H9 (cell line): ENCODE data around the gene PGLYRP2. TPM values are rescaled to one million over a fixed set of nuclear protein-coding genes. Genes with fewer than 3 reads are reported as not detected.
A peak's percentile ranks its signal among the peaks of the same experiment; 100 is the strongest.

Experiments
- DNase-seq: peaks from one replicate; pipeline ENCODE4 v3.0.0-alpha.2; 2017
- H2AFZ ChIP-seq: one replicate; pipeline ENCODE4 v1.6.1; 2013; ENCODE audit warnings: mild to moderate bottlenecking, low read length, control low read depth, moderate library complexity
- H2AK5ac ChIP-seq: 2 replicates; pipeline ENCODE4 v1.6.1; 2013; ENCODE audit warnings: low read length, control low read depth, mixed read lengths; ENCODE audit not compliant: insufficient read length
- H2BK120ac ChIP-seq: one replicate; pipeline ENCODE4 v1.6.1; 2013; ENCODE audit warnings: low read depth, mild to moderate bottlenecking, low read length, control low read depth, inconsistent platforms; ENCODE audit not compliant: poor library complexity, severe bottlenecking
- H2BK12ac ChIP-seq: 2 replicates; pipeline ENCODE4 v1.6.1; 2013; ENCODE audit warnings: low read length, control low read depth, mixed read lengths, low read depth; ENCODE audit not compliant: insufficient read length
- H2BK15ac ChIP-seq: 2 replicates; pipeline ENCODE4 v1.6.1; 2013; ENCODE audit warnings: low read depth, low read length, control low read depth
- H2BK20ac ChIP-seq: one replicate; pipeline ENCODE4 v1.6.1; 2013; ENCODE audit warnings: low read depth, mild to moderate bottlenecking, low read length, control low read depth, inconsistent platforms; ENCODE audit not compliant: poor library complexity, severe bottlenecking
- H2BK5ac ChIP-seq: 2 replicates; pipeline ENCODE4 v1.6.1; 2013; ENCODE audit warnings: low read length, control low read depth, mixed read lengths; ENCODE audit not compliant: insufficient read length
- H3K14ac ChIP-seq: 2 replicates; pipeline ENCODE4 v1.6.1; 2013; ENCODE audit warnings: low read length, control low read depth; ENCODE audit not compliant: insufficient read depth
- H3K18ac ChIP-seq: 2 replicates; pipeline ENCODE4 v1.6.1; 2013; ENCODE audit warnings: low read depth, mild to moderate bottlenecking, mixed read lengths, low read length, control low read depth; ENCODE audit not compliant: insufficient read length
- H3K23ac ChIP-seq: 2 replicates; pipeline ENCODE4 v1.6.1; 2013; ENCODE audit warnings: low read length, control low read depth, mixed read lengths, low read depth; ENCODE audit not compliant: insufficient read length
- H3K23me2 ChIP-seq: 2 replicates; pipeline ENCODE4 v1.6.1; 2013; ENCODE audit warnings: low read depth, mild to moderate bottlenecking, mixed read lengths, low read length, control low read depth; ENCODE audit not compliant: insufficient read length, poor library complexity, severe bottlenecking
- H3K27ac ChIP-seq: 2 replicates; pipeline ENCODE4 v1.5.1; 2013; ENCODE audit warnings: low read length, control low read depth, mixed read lengths, low read depth; ENCODE audit not compliant: insufficient read length
- H3K27me3 ChIP-seq: 2 replicates; pipeline ENCODE4 v1.6.1; 2013; ENCODE audit warnings: low read length, control low read depth, inconsistent platforms; ENCODE audit not compliant: insufficient read depth
- H3K4ac ChIP-seq: 2 replicates; pipeline ENCODE4 v1.6.1; 2013; ENCODE audit warnings: low read depth, mild to moderate bottlenecking, control low read depth, inconsistent platforms, low read length, moderate library complexity
- H3K4me1 ChIP-seq: 2 replicates; pipeline ENCODE4 v1.6.1; 2013; ENCODE audit warnings: low read length, control low read depth, inconsistent platforms; ENCODE audit not compliant: insufficient read depth
- H3K4me2 ChIP-seq: 2 replicates; pipeline ENCODE4 v1.6.1; 2013; ENCODE audit warnings: low read length, control low read depth, mixed read lengths; ENCODE audit not compliant: insufficient read length, insufficient read depth
- H3K56ac ChIP-seq: 2 replicates; pipeline ENCODE4 v1.6.1; 2013; ENCODE audit warnings: low read depth, mild to moderate bottlenecking, mixed read lengths, low read length, control low read depth; ENCODE audit not compliant: insufficient read length
- H3K79me1 ChIP-seq: 2 replicates; pipeline ENCODE4 v1.6.1; 2013; ENCODE audit warnings: low read depth, mild to moderate bottlenecking, moderate library complexity, low read length, control low read depth, inconsistent platforms; ENCODE audit not compliant: insufficient read depth, poor library complexity, severe bottlenecking
- H3K79me2 ChIP-seq: 2 replicates; pipeline ENCODE4 v1.6.1; 2013; ENCODE audit warnings: low read length, control low read depth, inconsistent platforms; ENCODE audit not compliant: insufficient read depth
- H3K9ac ChIP-seq: 2 replicates; pipeline ENCODE4 v1.6.1; 2013; ENCODE audit warnings: low read length, control low read depth, mixed read lengths; ENCODE audit not compliant: insufficient read length; ENCODE audit errors: extremely low read depth
- H3K9me3 ChIP-seq: one replicate; pipeline ENCODE4 v1.6.1; 2013; ENCODE audit warnings: low read depth, low read length, inconsistent platforms; ENCODE audit not compliant: control insufficient read depth
- H3T11ph ChIP-seq: one replicate; pipeline ENCODE4 v1.6.1; 2013; ENCODE audit warnings: mild to moderate bottlenecking, low read length, control low read depth, inconsistent platforms
- H4K20me1 ChIP-seq: one replicate; pipeline ENCODE4 v1.6.1; 2013; ENCODE audit not compliant: control insufficient read depth, insufficient read length, insufficient read depth
- H4K5ac ChIP-seq: 2 replicates; pipeline ENCODE4 v1.6.1; 2013; ENCODE audit warnings: low read depth, mild to moderate bottlenecking, mixed read lengths, low read length, control low read depth; ENCODE audit not compliant: insufficient read length
- H4K8ac ChIP-seq: replicated peaks from 2 replicates; pipeline ENCODE4 v1.6.1; 2013; ENCODE audit warnings: low read length, control low read depth, mixed read lengths, low read depth; ENCODE audit not compliant: insufficient read length
- H4K91ac ChIP-seq: 2 replicates; pipeline ENCODE4 v1.6.1; 2013; ENCODE audit warnings: low read depth, mild to moderate bottlenecking, moderate library complexity, mixed read lengths, low read length, control low read depth; ENCODE audit not compliant: insufficient read length
- H3K27ac Mint-ChIP-seq, 3 experiments: 2 replicates in 2 of 3; 3 replicates in 1 of 3; pipeline ENCODE4 v1.8.0; 2020 to 2021; ENCODE audit warnings: mixed read lengths in 3 of 3, mild to moderate bottlenecking in 1 of 3, moderate library complexity in 1 of 3
- H3K27me3 Mint-ChIP-seq: 2 replicates; pipeline ENCODE4 v1.8.0; 2021; ENCODE audit warnings: low read depth, mild to moderate bottlenecking, moderate library complexity, mixed read lengths
- H3K36me3 Mint-ChIP-seq, 3 experiments: 2 replicates in 2 of 3; 3 replicates in 1 of 3; pipeline ENCODE4 v1.8.0; 2020 to 2021; ENCODE audit warnings: low read depth in 3 of 3, mixed read lengths in 3 of 3; ENCODE audit not compliant: insufficient read depth in 1 of 3
- H3K4me1 Mint-ChIP-seq, 2 experiments: 2 replicates each; pipeline ENCODE4 v1.8.0; 2020; ENCODE audit warnings: mixed read lengths in 2 of 2
- H3K4me3 Mint-ChIP-seq, 2 experiments: 2 replicates in 1 of 2; 3 replicates in 1 of 2; pipeline ENCODE4 v1.8.0; 2020 to 2021; ENCODE audit warnings: mild to moderate bottlenecking in 2 of 2, mixed read lengths in 2 of 2, moderate library complexity in 1 of 2
- H3K9me3 Mint-ChIP-seq, 2 experiments: 2 replicates in 1 of 2; 3 replicates in 1 of 2; pipeline ENCODE4 v1.8.0; 2020; ENCODE audit warnings: mild to moderate bottlenecking in 2 of 2, mixed read lengths in 2 of 2, moderate library complexity in 1 of 2
- CTCF ChIP-seq: fragments of 200-600 bp; sonication (generic); conservative IDR thresholded peaks from 3 replicates; pipeline ENCODE4 v1.8.0; 2021; ENCODE audit warnings: antibody characterized with exemption, mild to moderate bottlenecking
- WGBS: extraction: QIAGEN DNeasy Blood & Tissue Kit; methylation state at CpG from one replicate; pipeline ENCODE4 v1.1.7; 2013; ENCODE audit warnings: missing lambda C conversion rate, low lambda C conversion rate, mixed read lengths; ENCODE audit not compliant: insufficient read length; ENCODE audit errors: extremely low coverage; 5-methylcytosine and 5-hydroxymethylcytosine counted together
- total RNA-seq: library from RNA; stranded (reverse); gene quantifications from 2 replicates; pipeline ENCODE4 v1.2.1, GENCODE V29; 2021

Gene PGLYRP2
- total RNA-seq, 1 experiment from 2014 or later: not detected

- Histone ChIP-seq H3K14ac (no peak overlapping the region), H3K9me3 (no peaks in the 10 kb centered on the region), H4K5ac (no peak overlapping the region), H3K4ac (no peak overlapping the region), H3K18ac (no peak overlapping the region), H2BK5ac (no peak overlapping the region), H4K8ac (no peak overlapping the region), H4K20me1 (no peaks in the 10 kb centered on the region), H3K23ac (no peak overlapping the region), H4K91ac (no peak overlapping the region), H3K4me1 (no peaks in the 10 kb centered on the region), H3K27ac (no peak overlapping the region), H3K27me3 (peaks cover 14% of the 10 kb centered on the region; the same call in 1 of the 2 replicates), H3T11ph (no peak overlapping the region), H2AK5ac (no peak overlapping the region), H2BK15ac (no peak overlapping the region), H2AFZ (no peak overlapping the region), H3K9ac (no peak overlapping the region), H3K23me2 (peaks cover 19% of the 10 kb centered on the region), H3K4me2 (peak overlapping the region; percentile 39), H3K79me1 (no peaks in the 10 kb centered on the region), H2BK120ac (no peak overlapping the region), H3K56ac (no peak overlapping the region), H2BK20ac (no peak overlapping the region), H2BK12ac (no peak overlapping the region), H3K79me2 (no peaks in the 10 kb centered on the region)
- no peak overlapping the region for H3K27ac Mint-ChIP-seq
- H3K4me1 Mint-ChIP-seq: peaks cover 7 to 21% of the 10 kb centered on the region in 2 experiments
- peak overlapping the region; percentile 35 to 72 for H3K4me3 Mint-ChIP-seq
- peaks cover 84% of the 10 kb centered on the region for H3K27me3 Mint-ChIP-seq
- DNase-seq: no peak
- H3K9me3 Mint-ChIP-seq: no peaks in the 10 kb centered on the region; a peak in 4 of 5 replicates
- WGBS: no CpG with 5 or more reads among the region's 14 CpGs
- no peak for TF ChIP-seq CTCF
- no peaks in the 10 kb centered on the region for H3K36me3 Mint-ChIP-seq
Measured at GRCh38 chr19:15456441-15456840, 22.9 kb downstream of the PGLYRP2 start.
